HG03159 (cell line): ENCODE measurements around the gene CPSF6.
"Not testable (repeated sequence)": the region's sequence is repeated elsewhere in the genome, so short reads cannot be mapped to it uniquely, and the experiment has no call there.

Experiments used
- ATAC-seq: cut with Tn5 transposase; IDR thresholded peaks from one replicate; pipeline ENCODE4 v1.9.1; 2021; ENCODE audit warnings: mild to moderate bottlenecking, moderate library complexity; ENCODE audit not compliant: unreplicated experiment

Gene CPSF6

GRCh38 chr12:69239352-69239921 lies at the start of gene CPSF6:
CPSF6 (plus strand) TSS chr12:69239569; CDS start chr12:69239647, 78 bp downstream.
- ATAC-seq, result peak; percentile 91

DNA sequence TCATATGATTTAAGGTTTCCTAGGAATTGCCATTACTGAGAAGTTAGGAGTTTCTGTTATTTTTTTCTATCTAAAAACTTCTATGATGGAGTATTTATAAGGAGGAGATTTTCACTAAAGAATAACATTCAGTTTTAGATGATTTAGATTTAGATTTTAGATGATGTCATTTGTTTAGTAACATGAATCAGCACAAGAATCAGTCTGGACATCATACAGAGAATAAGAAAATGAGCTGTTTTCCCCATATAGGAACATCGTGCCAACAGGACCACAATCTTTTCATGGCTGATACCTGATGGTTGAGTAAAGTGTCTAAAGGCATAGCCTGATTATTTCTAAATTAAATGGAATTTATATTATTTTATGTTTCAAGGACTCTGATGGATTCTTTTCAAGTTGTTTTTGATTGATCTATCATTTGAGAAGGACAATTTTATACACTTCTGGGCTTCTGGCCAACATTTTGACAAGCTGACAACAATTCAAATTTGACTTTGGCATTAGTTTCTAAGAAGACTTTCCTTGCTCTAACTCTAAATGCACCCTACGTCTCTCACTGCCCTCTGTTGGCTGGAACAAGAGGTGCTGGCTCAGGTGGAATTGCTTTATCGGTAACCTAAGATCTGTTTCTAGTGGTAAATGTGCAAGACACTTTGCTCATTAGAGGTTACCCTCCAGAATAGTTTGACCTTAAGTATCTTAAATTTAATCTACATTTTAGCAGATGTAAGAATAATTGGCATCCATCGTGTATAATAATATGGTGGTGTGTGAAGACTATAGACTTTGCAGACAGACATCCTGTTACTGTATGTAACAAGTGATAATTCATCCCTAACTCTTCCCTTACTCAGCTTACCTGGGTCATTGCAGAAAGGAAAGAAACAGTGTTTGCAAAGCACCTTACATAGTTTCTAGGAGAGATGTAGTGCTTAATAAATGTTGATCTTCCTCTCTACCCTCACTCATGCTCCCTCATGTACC lies 42.8 kb upstream of the CPSF6 start:
- ATAC-seq, result no peak

DNA sequence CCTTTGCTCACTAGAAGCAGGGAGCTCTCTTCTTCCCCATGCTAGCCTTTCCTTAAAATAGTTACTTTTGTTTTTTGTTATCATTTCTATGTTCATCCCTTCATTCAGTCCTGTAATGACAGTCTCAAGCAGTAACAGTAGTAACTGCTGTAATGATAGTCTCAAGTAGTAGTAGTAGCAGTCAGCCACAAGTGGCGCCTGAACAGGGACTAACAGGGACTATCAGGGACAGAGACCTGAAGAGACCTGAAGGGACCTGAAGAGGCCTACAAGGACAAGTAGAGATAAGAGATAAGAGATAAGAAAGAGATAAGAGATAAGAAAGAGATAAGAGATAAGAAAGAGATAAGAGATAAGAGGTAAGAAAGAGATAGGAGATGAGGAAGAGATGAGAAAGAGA lies 39.4 kb upstream of the CPSF6 start:
- not testable (repeated sequence) for ATAC-seq

DNA sequence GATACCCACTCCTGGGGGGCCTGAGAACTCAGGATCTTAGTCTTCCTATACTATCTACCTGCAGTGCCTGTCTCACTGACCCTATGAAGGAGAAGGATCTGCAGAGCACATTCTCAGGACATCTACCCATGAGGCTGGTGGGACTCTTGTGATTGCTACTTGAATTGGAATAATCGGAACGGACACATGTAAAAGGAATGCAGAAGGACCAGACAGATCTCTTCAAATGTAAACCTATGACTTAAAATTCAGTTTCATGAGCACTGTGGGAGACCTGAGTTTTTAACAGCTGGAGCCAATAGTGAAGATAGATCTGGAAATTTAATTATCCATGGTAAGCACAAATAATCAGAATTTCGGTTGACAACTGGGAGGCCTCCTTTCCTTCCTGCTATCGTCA lies 35.2 kb upstream of the CPSF6 start:
- ATAC-seq, result no peak

- no peak for ATAC-seq
These were observed 28.7 kb upstream of the CPSF6 start for GRCh38 chr12:69210661-69211060.

- no peak for ATAC-seq
These were observed 28.2 kb upstream of the CPSF6 start for GRCh38 chr12:69211160-69211559.

GRCh38 chr12:69214169-69214568 lies 25.2 kb upstream of the CPSF6 start:
- ATAC-seq, result no peak

DNA sequence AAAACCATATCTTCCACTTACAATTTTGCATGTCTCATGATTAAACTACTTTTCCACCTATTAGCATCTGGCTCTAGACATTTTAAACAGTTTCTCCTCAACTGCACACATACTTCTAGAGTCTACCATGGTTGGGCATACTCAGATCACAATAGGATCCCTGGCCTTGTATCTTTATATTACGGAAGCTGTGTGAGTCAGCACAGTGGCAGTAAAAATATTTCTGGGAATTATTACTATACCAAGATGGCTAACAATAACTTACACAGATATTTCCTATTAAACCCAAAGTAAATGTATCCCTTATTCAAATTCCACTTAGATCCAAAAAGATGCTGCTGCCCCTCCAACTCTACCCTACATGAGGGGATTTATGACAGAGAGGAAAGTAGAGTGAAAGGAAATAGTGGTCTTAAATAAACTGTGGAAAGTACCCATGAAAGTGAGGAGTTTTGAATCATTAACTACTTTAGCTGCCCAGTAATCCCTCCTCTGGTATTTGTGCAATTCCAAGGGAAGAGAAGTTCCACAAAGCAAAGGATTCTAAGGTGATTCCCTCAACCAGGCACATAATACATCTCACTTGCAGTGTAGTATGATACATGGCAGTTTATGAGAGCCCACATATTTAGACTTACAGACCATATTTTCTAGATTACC lies 14.0 kb upstream of the CPSF6 start:
- ATAC-seq, result no peak

- no peak for ATAC-seq
These were observed 7.9 kb upstream of the CPSF6 start for GRCh38 chr12:69231479-69231878.

GRCh38 chr12:69238589-69239351 lies 599 bp upstream of the CPSF6 start:
- no peak for ATAC-seq

DNA sequence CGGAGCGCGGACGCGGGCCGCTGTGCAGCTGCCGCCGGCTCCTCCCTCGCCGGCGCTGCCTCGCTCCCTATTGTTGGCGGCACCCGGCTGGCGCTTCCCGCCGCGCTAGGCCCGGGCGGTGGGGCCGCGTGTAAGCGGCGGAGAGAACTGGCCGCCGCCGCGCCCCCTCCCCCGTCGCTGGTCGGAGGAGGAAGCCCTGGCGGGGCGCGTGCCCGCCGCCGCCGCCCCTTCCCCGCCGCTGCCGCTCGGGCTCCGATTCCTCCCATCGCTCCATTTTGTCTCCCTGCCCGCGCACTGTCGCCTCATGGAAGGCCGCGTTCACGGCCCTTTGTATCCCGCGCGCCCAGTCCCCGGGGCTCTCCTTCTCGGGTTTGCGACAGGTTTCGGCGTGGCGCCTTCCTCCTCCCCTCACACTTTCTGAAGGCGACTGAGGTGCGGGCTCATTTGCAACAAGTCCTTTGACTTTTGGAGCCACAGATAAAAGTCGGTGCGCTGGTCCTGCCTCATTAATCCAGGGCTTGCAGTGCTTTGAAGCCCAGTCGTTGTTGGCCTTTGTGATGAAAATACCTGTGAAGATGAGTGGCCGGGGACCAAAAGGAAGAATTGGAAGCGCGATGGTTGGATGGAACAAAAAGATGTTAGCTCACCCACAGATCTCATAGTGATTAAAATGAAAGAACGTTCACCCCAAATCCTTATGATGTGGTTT lies 707 bp downstream of the CPSF6 start:
- ATAC-seq, result peak; percentile 36

GRCh38 chr12:69240631-69240995 lies 1.2 kb downstream of the CPSF6 start:
- no peak for ATAC-seq

DNA sequence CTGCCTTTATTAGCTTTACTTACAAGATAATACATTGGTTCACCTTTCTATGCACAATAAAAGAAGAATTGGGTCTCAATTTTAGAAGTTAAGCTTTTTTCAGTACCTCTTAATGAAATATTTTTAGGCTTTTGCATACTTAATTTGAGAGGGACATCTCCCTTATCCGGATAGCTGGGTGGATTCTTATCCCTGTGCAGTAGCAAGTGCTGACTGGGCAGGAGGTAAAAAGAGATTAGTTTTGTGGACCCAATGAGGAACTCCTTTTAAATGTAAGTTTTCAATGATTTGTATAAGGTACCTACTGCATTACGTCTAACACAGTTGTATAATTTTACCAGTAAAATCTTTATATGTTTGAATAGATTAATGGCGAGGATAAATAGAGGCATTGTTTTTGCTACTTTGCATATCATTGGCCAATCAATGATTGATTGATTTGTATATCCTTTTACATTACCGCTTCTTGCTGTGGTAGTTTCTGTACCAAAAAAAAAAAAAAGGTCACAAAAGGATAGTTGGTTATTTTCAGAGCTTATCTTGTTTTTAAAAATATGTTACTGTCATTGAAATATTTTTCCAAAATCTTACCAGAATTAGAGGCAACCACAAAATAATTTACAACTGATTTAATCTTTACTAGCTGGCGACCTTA lies 2.2 kb downstream of the CPSF6 start:
- ATAC-seq, result no peak

GRCh38 chr12:69243099-69244084 lies 4.0 kb downstream of the CPSF6 start:
- ATAC-seq, result peak; percentile 35

DNA sequence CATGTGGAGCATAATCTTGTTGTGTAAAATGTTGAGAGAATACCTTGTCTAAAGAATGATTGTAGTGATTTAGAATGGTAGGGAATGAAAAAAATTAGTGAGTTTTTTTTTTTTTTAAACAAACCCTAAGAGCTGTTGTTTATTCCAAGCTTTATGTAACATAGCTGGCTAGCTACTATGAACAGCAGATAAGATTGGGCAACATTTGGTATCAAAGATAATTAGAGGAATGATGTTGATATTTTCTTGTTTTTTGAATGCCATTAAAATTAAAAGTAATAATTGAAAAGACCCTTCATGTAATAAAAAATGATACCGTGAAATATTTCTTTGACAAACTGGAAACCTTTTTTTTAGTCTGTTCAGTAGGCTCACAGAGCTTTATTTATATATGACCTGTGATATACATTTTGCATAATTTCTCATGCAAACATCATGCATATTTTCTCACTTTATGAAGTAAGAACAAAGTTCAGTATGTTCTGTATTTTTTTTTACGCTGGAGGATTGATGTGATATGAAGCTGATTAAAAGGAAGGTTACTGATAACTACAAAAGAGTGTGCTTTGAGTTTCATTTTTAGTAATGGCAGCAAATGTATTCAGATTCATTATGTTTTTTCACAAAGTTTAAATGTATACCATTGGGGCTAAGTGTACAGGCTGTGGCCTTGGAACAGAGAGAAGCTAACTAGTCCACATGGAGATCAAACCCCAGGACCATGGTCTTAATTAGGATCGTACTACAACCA lies 8.1 kb downstream of the CPSF6 start:
- no peak for ATAC-seq

DNA sequence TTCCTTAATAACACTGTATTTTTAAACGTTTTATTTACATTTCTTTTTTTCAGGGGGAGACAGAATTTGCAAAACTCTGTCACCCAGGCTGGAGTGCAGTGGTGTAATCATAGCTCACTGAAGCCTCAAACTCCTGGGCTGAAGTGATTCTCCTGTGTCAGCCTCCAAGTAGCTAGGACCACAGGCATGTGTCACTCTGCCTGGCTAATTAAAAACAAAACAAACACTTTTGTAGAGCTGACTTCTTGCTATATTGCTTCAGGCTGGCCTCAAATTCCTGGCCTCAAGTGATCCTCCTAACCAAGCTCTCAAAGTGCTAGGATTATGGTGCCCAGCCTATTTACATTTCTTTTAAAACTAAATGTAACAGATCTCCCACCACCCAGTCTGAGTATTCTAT lies 12.7 kb downstream of the CPSF6 start:
- no peak for ATAC-seq

DNA sequence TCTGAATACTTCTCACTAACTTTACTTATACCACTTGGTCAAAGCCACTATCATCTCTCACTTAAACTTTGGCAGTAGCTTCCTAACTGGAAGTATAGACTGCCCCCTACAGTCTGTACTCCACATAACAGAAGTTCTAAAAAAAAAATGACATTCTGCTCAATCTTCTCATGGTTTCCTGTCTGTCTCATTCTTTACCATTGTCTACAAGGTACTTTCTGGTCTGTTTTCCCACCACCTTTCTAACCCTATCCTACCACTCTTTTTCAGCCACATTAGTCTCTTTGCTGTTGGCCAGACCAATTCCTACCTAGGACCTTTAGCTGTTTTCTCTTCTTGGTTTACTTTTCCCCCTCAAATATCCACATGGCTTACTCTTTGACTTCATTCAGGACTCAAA lies 14.7 kb downstream of the CPSF6 start:
- ATAC-seq, result no peak

DNA sequence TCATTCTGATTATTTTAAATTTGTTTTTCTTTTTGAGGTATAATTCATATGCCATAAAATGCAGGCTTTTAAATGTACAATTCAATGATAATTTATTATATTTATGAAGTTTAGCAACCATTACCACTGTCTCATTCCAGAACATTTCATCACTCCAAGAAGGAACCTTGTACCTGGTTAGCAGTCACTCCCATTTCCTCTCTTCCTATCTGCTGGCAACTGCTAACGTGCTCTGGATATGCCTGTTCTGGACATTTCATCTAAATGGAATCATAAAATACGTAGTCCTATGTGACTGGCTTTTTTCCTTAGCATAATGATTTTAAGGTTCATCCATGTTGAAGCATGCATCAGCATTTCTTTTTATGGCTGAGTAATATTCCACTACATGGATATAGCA lies 15.5 kb downstream of the CPSF6 start:
- ATAC-seq, result no peak
